Inflammatory macrophage treated with lipopolysaccharide for 4 hours (primary cell): ENCODE data around the gene USP47.
"Not testable (repeated sequence)": the region's sequence is repeated elsewhere in the genome, so short reads cannot be mapped to it uniquely, and the experiment has no call there.

ENCODE experiments used
- DNase-seq: peaks from one replicate; pipeline ENCODE4 v3.0.0-alpha.2; 2020

Gene USP47

DNA sequence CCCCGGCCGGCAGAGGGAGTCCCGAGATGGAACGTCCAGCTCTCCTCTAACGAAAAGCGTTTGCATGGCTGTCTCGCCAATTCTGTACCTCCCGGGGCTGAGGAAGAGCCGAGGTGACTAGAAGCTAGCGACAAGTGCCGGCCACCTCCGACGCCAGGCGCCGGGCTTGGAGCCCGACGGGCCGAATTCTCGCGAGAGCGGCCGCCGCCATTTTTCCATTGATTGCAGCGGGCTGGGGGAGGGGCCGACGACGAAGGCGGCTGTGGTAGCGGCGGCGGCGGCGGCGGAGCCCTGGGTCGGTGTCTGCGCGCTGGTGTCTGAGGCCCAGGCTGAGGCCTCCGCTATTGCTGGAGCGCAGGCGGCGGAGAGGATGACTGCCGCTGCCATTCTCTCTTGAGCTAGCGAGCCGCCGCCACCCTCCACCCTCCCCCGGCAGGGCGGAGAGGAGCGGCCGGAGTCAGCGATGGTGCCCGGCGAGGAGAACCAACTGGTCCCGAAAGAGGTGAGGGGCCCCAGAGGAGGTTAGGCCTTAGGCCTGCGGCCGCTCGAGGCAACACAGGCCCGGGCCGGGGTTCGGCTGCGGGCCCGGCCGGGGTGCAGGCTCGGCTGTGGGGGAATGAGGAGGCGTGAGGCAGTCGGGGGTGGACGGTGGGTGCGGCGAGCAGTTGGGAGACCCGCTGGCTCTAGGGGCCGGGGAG is at the start of gene USP47:
Gene USP47, plus strand, starts transcription at position 250 of the 698 bp plus-strand sequence. Its CDS starts 214 bp downstream, at position 464.
- DNase-seq: peak; percentile 90

DNA sequence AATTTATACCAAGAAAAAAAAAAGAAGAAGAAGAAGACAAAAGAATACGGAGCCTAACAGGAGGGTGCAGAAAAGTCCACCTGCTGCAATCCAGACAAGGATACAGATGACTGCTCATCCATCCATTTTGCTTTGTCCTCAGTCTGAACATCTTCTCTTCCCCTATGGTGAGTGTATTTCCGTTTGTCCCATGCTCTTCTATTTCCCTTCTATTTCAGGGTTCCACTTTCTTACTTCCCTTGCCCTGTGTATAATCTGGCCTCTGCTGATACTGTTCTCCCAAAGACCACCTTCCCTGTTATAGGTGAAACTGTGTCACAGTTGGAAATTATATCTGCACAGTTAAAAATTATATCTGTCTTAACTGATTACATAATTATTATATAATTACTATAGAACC is 48.7 kb upstream of the USP47 start:
- no peak for DNase-seq

GRCh38 chr11:11798586-11799438 is 43.0 kb upstream of the USP47 start:
- DNase-seq: peak; percentile 72

DNA sequence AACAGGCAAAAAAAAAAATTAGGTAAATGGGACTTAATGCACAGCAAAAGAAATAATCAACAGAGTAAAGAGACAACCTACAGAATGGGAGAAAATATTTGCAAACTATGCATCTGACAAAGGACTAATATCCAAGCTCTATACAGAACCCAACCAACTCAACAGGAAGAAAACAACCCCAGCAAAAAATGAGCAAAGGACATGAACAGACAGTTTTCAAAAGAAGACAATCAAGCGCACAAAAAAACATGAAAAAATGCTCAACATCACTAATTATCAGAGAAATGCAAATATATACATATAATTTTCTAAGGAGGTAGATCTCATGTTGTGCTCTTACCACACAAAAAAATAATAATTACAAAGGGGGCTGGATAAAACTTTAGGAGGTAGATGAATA is 36.5 kb upstream of the USP47 start:
- no peak for DNase-seq

DNA sequence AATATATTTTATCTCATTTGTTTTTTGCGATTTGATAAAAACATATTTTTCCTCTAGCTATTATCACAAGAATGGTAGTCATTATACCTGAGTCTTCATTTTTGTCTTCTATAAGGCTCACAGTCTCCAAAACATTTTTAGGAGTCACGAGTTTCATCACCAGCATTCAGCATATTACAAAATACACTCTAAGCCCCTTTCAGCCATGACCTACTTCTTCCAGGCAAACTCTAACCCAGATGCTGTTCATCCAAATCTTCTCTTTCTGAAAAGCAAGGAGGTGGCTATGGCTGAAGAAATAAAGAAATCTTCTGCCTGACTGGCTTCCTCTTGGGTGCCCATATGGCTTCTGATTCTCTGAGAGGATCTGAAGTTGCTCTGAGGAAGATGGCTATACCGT is 35.7 kb upstream of the USP47 start:
- no peak for DNase-seq

DNA sequence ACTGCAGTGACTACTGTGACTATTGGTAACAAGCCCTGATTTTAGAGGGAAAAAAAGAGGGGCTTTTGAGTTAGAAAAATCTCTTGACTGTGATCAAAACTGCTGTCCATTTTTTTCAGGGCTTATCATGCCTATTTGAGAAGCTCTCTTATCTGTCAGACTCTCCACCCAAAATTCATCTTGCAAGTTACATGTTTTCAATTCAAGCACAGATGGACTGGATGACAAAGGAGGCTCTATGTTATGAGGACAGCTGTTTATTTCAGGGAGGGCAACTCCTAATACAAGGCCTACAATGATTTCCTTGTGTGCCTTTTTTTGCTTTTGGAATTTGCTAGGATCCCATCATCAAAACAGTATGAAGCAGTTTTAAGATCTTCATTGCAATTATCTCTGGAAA is 35.2 kb upstream of the USP47 start:
- no peak for DNase-seq

DNA sequence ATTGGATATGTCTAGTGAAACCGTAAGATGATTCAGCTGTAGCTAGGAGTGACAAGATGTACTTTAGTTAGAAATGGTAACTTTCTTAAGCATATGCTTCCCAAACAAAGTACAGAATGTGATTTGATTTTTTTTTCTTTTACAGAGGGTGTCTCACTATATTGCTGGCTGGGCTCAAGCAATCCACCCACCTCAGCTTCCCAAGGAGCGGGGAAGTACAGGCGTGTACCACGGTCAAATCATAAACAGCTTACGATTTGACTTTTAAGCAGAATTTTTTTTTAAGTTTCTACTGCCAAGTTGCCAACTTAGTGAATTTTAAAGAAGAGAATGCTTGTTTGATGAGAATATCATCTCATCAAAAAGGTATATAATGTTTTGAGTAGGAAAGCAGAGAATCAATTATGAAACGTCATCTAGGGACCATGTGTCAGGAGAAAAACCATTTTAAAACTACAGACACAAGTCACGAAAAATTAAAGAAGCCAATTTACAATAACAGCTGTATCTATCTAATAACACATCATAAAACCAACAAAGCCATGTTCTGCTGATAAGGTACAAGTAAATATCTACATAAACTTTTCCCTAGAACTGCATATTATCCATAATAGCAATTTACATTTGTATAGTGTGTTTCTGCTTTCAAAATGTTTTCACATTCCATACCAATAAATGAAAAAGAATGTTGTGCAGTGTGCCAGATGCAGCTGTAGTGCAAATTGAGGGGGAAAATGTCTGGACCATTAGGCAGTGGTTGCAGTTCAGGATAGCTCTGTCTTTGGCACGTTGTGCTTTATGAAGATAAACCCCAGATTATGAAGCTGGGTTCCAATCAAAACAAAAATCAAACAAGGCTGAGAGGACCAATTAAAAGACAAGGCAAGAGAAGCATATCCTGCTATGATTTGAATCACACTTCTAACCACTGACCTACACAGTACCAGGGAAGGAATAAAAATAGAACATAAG is 33.7 kb upstream of the USP47 start:
- DNase-seq: no peak

DNA sequence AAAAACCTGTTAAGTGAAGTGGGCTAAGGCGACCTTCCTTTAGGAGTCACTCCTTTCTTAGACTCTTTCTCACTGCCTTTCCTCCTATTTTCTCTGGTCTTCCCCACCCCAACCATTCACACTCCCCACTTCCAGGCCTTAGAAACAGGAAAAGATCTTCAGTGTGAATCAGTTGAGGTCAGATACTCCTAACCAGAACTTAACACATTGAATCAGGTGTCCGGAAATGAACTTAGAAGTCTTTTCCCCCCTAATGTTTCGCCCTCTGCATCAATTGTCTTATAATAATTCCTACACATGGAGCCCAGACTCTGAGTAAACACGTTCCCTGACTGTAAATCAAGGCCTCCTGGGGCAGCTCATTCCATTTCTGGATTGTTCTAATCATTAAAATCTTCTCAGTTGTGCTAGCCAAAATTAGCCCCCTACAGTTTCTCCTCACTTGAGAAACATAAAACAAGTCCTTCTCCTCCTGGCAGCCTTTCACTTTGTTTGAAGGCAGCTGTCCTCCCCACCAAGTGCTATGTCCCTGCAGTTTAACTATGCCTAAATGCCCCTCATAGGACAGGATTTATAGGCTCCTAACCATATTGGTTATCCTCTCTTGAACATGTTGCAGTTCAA is 32.7 kb upstream of the USP47 start:
- DNase-seq: no peak

DNA sequence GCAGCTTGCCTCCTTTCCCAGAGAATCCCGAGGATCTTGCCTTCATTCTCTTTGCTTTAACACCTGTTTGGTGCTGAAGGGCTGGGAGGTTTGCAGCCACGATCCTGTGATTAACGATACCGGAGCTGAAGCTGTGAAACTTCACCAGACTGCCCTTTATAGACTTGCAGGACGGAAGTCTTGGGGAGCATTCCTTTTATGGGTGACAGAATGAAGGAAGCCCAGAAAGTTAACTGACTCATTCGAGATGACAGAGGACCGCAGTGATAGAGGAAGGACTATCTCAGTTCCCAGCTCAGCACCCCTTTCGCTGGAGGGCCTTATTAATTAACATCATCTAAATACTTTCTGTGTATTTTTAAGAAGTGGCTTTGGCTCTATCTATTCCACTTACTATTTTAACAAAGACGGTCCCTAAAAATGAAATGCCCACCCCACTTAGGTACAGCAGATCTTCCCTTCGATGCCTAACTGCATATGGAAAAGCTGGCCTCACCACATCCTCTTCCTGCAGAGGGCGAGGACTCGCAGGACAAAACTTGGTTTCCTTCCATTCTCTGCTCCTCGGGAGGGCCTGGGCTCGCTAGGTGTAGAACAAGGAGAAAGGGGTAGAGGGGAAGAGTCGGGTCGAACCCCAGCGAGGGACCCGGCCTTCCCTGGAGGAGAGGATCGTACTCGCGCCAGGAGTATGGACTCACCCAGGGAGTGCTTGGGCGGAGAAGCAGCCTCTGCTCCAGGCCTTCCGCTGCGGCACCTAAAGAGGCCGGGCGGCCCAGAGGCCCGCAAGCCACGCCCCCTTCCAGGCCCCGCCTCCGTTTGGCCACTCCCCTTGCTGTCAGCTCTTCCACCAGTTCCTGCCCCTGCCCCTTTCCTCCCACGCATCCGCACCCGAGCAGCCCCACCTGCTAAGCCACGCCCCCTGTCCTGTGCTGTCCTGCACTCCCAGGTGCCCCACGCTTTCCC is 30.7 kb upstream of the USP47 start:
- no peak for DNase-seq

DNA sequence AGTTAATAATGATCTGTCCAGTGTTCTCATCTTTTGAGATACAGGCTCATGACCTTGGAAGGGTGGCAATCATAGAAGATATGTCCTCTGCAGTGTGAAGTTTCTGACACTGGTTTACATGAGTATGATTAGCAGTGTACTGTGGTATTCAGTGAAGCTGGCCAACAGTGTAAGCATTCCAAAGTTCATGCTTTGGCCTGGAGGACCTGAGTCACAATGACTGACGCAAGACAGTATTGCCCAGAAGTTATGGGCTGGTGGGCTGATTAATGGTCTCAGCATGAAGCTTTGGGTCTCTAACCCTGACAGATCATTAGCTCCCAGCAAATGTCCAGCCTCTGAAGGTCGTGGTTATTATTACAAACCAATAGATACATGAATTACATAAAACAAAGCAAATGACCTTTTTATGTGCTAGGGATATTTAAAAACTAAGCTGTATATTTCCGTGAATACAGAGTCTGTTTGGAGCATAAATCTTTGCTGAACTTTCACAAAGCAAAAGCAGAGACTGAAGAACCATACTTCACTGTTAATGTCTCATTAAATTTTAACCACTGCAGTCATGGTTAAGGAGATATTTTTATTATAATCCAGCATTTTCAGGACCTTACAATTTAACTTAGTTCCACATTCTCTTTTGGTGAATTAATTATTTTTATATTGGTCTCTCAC is 28.3 kb upstream of the USP47 start:
- DNase-seq: no peak

DNA sequence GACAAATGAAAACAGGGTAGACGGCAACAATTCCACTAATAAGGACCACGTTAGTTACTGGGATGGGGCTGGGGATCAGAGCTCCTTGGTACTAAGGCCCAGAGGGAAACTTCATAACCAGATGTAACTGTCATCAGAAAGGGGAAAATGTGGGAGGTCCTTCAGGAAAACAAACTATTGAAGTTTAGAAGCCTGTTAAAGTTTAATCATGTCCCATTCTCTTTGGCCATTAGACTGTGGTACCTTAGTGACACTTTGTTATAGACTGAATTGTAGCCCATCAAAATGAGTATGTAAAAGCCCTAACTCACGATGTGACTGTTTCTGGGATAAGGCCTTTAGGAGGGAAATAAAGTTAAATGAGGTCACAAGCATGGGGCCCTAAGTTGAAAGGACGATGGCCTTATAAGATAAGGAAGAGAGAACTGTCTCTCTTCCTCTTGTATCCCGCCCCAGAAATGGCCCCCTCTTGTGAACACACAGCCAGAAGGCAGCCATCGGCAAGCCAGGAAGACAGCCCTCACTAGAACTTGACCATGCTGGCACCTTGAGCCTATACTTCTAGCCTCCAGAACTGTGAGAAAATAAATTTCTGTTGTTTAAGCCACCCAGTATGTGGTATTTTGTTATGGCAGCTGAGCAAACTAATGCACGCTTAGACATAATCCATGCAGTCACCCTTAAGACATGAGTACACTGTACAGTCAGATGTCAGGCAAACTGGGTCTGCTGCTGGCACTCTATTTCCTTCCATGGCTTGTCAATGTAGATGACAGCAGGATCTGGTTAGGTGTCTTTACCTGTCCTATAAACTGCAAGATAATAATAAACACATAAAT is 26.9 kb upstream of the USP47 start:
- DNase-seq: no peak

DNA sequence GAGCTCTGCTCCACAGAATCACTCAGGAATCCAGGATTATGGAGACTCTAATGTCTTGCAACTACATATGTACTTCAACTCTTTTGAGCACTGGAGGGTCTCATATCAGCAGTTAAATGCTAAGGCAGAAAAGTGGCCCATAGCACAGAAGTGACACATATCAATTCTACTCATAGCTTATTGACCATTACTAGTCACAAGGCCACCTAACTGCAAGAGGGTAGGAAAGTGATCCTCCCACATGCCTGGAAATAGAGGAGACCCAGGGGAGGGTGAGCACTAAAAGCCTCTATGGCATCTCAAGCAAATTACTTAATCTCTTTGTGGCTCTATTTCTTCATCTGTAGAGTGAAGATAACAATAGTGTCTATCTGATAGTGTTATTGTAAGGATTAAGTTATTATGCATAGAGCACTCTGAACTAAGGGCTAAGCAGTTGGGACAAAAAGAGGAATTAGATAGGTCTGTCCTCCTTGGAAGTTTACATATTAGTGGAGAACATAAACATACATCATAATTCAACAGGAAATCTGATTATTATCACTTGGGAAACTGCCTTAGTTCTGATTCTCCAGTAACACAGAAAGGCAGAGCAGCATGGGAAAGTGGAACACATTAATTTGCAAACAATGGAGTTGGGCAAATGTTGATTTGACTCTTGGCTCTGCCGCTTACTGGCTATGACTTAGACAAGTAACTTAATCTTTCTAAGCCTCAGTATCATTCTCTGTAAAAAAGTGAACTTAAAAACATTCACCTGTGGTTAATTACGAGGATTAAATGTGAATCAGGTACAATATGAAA is 25.1 kb upstream of the USP47 start:
- DNase-seq: no peak

DNA sequence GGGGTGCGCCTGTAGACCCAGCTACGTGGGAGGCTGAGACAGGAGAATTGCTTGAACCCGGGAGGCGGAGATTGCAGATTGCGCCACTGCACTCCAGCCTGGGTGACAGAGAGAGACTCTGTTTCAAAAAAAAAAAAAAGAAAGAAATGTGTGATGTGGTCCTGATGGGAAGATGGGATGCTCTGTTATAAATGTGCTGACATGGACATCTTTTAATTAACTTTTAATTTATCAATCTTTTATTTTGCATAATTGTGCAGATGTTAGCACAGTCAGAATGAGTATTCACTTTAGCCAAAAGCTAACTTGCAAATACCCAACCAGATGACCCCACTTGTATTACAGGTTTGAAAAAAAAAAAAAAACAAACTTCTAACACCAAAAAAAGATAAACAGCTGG is 23.8 kb upstream of the USP47 start:
- DNase-seq: no peak

DNA sequence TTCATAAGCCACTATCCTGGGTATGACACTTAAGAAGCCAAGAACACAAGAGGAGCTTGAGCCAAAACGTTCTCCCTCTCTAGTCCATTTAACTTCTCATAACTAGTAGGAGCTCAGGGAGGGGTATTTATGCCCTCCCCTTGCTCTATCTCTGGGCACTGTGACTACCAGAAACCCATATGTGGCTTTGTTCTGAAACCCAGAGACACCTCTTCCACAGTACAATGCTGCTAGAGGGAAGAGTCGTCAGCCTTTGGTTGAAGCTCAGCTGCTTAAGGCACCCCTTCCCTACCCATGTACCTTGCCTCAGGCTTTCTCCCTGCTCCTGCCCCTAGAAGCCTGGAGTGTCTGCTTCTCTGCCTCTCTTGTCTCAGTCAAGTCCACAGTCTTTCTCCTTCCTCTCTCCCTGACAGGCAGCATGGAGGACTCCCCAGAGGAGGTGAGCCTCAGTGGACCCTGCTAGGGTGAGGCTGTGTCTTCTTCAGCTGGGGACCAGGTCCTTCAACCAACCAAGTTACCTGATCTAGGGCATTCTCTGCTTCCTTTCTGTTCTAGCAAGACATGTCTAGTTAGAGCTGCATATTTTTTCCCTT is 23.1 kb upstream of the USP47 start:
- no peak for DNase-seq

- no peak for DNase-seq
Measured at GRCh38 chr11:11821899-11822298, 19.9 kb upstream of the USP47 start.

DNA sequence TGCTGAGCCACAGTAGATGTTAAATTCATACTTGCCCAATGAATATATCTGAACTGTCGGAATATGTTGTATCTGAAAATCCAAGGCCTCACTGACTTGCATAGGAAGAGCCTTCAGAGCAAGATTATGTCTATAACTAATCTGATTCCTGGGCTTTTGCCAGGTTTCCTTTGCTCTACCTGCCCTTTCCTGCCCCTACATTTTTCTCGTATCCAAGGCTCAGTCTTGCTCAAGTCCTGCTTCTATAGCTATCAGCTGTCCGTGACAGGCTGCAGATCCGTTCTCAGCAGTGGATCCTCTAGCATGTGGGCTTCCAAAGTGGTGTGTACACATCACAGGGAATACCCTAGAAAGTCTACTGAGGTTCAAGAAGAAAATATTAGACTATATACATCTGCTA is 18.8 kb upstream of the USP47 start:
- DNase-seq: no peak

DNA sequence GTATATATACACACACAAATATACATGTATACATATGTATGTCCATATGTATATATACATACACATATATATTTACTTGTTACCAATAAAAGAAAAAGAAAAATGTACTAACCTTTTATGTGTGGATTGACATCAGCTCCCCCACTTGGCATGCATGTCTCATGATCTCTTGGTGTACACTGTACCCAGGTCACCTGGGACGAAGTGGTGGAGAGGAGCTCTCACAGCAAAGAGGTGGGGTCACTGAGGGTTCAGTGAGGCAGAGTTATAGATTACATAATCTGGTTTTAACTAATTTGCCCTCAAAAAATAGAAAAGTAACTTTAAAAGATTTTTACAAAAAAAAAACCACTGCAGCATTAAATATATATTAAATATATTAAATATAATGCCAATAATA is 15.5 kb upstream of the USP47 start:
- no peak for DNase-seq

DNA sequence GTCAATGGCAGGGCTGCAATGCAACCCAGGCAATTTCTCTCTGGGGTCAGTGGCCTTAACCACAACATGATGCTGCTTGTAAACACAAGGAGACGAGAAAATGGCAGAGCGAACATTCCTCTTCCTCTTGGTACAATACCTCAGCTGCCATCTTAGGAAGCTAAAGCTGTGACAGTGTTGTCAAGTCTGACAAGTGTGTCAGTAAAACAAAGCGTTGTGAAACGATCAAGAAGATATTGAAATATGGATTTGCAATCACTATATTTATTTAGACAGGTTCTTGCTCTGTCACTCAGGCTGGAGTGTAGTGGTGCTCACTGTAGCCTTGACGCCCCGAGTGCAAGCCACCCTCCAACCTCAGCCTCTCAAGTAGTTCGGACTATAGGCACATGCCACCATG is 14.5 kb upstream of the USP47 start:
- no peak for DNase-seq

- not testable (repeated sequence) for DNase-seq
Measured at GRCh38 chr11:11831406-11831805, 10.4 kb upstream of the USP47 start.
